Uterus (tissue), 2 donors: ENCODE data around the gene GALNT7.

ENCODE experiments used
- CTCF ChIP-seq, 4 experiments: fragments of 200-600 bp in 2 of 4; fragments of 450-650 bp in 2 of 4; sonication (generic) in 2 of 4; IDR thresholded peaks; one replicate each; pipeline ENCODE4 v1.5.1; 2016 to 2019; ENCODE audit warnings: antibody characterized with exemption in 4 of 4, mild to moderate bottlenecking in 2 of 4, moderate library complexity in 1 of 4
- POLR2A ChIP-seq, 2 donors: fragments of 450-650 bp; IDR thresholded peaks; one replicate each; pipeline ENCODE4 v1.6.1; 2016; ENCODE audit warnings: antibody characterized with exemption in 2 of 2, mild to moderate bottlenecking in 1 of 2, moderate library complexity in 1 of 2

- TF ChIP-seq CTCF (IDR thresholded peaks at IDR 0.05): no peak
- no peak for TF ChIP-seq POLR2A (IDR thresholded peaks at IDR 0.05)
These were observed 151.1 kb downstream of the GALNT7 start for GRCh38 chr4:173319696-173320095.
